Panc1 (cell line): ENCODE measurements around the gene PSMA4. TPM values are rescaled to one million over a fixed set of nuclear protein-coding genes. Genes with fewer than 3 reads are reported as not detected.

Experiments
- ATAC-seq: fragments of 200-7000 bp; cut with Tn5 transposase; 2 replicates; pipeline ENCODE4 v1.9.1; 2020; ENCODE audit warnings: mild to moderate bottlenecking, moderate library complexity
- BruUV-seq: library from RNA; stranded (reverse); fragments of 400-500 nt; replicated peaks from 2 replicates; lab custom pipeline; 2021; lab: Mats Ljungman, UMichigan
- CTCF ChIA-PET: fragments of 300-600 bp; sonication (Branson Sonifier 250); formaldehyde crosslinking; loops from one replicate; lab custom pipeline; 2022; ENCODE audit warnings: antibody characterized with exemption; lab: Charles Lee
- POLR2A ChIA-PET: fragments of 300-600 bp; sonication (Branson Sonifier 250); formaldehyde crosslinking; loops from one replicate; lab custom pipeline; 2022; ENCODE audit warnings: antibody characterized with exemption; lab: Charles Lee
- DNase-seq: peaks from one replicate; pipeline ENCODE4 v3.0.0-alpha.2; 2010; ENCODE audit warnings: low read depth, low spot score
- H3K27ac ChIP-seq: 2 replicates; pipeline ENCODE4 v1.5.1; 2011; ENCODE audit warnings: mild to moderate bottlenecking, low read length, inconsistent platforms
- H3K27me3 ChIP-seq: fragments of 200-500 bp; sonication (Bioruptor generic); 2 replicates; pipeline ENCODE4 v1.6.0; 2014; ENCODE audit warnings: low read length, inconsistent platforms; ENCODE audit not compliant: control insufficient read depth, insufficient read depth
- H3K36me3 ChIP-seq: fragments of 200-500 bp; sonication (Bioruptor generic); 2 replicates; pipeline ENCODE4 v1.5.1; 2014; ENCODE audit warnings: inconsistent platforms, mild to moderate bottlenecking, low read length, moderate library complexity; ENCODE audit not compliant: control insufficient read depth, insufficient read depth
- H3K4me1 ChIP-seq: 2 replicates; pipeline ENCODE4 v1.5.1; 2011; ENCODE audit warnings: inconsistent platforms, mild to moderate bottlenecking, low read length, moderate library complexity; ENCODE audit not compliant: control insufficient read depth, insufficient read depth
- H3K4me3 ChIP-seq, 2 experiments: 2 replicates each; pipeline ENCODE4 v1.5.1; 2011 to 2012; ENCODE audit warnings: low read depth in 2 of 2, low read length in 2 of 2, mild to moderate bottlenecking in 2 of 2, inconsistent platforms in 1 of 2, moderate library complexity in 1 of 2
- H3K9me3 ChIP-seq: fragments of 200-500 bp; sonication (Bioruptor generic); 2 replicates; pipeline ENCODE4 v1.5.1; 2014; ENCODE audit warnings: low read depth, mild to moderate bottlenecking, inconsistent platforms, low read length, moderate library complexity; ENCODE audit not compliant: control insufficient read depth, insufficient read depth
- POLR2AphosphoS5 ChIP-seq: IDR thresholded peaks from 2 replicates; pipeline ENCODE4 v1.6.1; 2012; ENCODE audit warnings: mild to moderate bottlenecking, low read depth, low read length, moderate library complexity
- SIN3A ChIP-seq: IDR thresholded peaks from 2 replicates; pipeline ENCODE4 v1.6.1; 2012; ENCODE audit warnings: low read depth, mild to moderate bottlenecking, low read length, moderate library complexity, borderline replicate concordance; ENCODE audit not compliant: insufficient read depth
- TCF7L2 ChIP-seq: IDR thresholded peaks from 2 replicates; pipeline ENCODE4 v1.6.1; 2011; ENCODE audit warnings: mild to moderate bottlenecking, low read depth, low read length, inconsistent platforms
- in situ Hi-C: cut with HindIII; loops from 2 replicates; pipeline ENCODE4 v1.10.0; 2016; ENCODE audit warnings: low sequenced_read_pairs, low pct_unique_long_range_greater_than_20kb
- intact Hi-C: fragments of 100-400 bp; cut with micrococcal nuclease; formaldehyde crosslinking; loops from one replicate; pipeline ENCODE4 v1.10.0; 2022; ENCODE audit not compliant: unreplicated experiment
- total RNA-seq: library from RNA; stranded (reverse); gene quantifications from one replicate; pipeline ENCODE4 v1.2.1, GENCODE V29; 2021; ENCODE audit not compliant: unreplicated experiment
- TF ChIP-seq, protein P1 (sequence below): fragments of 450-650 bp; IDR thresholded peaks from 2 replicates; pipeline ENCODE4 v1.5.1; 2017; ENCODE audit warnings: mild to moderate bottlenecking
- TF ChIP-seq, protein P2 (sequence below), 2 experiments: IDR thresholded peaks; 2 replicates each; pipeline ENCODE4 v1.6.1; 2011 to 2012; ENCODE audit warnings: low read depth in 2 of 2, control low read depth in 1 of 2, low read length in 1 of 2, mild to moderate bottlenecking in 1 of 2, moderate library complexity in 1 of 2; ENCODE audit not compliant: insufficient read depth in 1 of 2

Gene PSMA4
- total RNA-seq, 1 experiment from 2014 or later: 303 TPM

DNA sequence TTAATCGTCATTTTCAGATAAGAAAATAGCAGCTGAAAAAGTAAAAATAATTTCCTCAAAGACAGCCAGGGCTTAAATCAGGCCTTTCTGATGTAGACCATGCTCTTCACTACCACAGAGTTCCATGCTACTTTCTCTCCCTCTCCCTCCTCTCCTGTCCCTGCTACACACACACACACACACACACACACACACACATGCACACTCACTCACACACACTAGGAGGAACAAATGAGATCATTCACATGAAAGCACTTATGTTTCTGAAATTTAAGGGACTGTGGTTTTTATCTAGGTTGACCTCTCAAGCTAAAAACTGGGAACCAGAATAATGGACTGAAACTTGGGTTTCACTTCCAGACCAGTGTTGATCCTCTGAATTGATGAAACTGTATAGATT, 4.1 kb upstream of the PSMA4 start:
- ChIA-PET CTCF (no interaction called here), POLR2A (no interaction called here)
- ATAC-seq: no peak
- H3K9me3 ChIP-seq: no peaks in the 10 kb centered on the region
- intact Hi-C loops: no loop called here
- no peaks in the 10 kb centered on the region; the same call in 1 of the 2 replicates for H3K36me3 ChIP-seq
- in situ Hi-C loops: no loop called here
- no peaks in the 10 kb centered on the region for H3K27me3 ChIP-seq
- no peaks in the 10 kb centered on the region for H3K4me1 ChIP-seq
- DNase-seq: no peak
- no TSS peak for BruUV-seq
- TF ChIP-seq, protein P1, sequence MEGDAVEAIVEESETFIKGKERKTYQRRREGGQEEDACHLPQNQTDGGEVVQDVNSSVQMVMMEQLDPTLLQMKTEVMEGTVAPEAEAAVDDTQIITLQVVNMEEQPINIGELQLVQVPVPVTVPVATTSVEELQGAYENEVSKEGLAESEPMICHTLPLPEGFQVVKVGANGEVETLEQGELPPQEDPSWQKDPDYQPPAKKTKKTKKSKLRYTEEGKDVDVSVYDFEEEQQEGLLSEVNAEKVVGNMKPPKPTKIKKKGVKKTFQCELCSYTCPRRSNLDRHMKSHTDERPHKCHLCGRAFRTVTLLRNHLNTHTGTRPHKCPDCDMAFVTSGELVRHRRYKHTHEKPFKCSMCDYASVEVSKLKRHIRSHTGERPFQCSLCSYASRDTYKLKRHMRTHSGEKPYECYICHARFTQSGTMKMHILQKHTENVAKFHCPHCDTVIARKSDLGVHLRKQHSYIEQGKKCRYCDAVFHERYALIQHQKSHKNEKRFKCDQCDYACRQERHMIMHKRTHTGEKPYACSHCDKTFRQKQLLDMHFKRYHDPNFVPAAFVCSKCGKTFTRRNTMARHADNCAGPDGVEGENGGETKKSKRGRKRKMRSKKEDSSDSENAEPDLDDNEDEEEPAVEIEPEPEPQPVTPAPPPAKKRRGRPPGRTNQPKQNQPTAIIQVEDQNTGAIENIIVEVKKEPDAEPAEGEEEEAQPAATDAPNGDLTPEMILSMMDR: no peak
- TF ChIP-seq POLR2AphosphoS5 (no peak), TCF7L2 (no peak), SIN3A (no peak)
- TF ChIP-seq, protein P2, sequence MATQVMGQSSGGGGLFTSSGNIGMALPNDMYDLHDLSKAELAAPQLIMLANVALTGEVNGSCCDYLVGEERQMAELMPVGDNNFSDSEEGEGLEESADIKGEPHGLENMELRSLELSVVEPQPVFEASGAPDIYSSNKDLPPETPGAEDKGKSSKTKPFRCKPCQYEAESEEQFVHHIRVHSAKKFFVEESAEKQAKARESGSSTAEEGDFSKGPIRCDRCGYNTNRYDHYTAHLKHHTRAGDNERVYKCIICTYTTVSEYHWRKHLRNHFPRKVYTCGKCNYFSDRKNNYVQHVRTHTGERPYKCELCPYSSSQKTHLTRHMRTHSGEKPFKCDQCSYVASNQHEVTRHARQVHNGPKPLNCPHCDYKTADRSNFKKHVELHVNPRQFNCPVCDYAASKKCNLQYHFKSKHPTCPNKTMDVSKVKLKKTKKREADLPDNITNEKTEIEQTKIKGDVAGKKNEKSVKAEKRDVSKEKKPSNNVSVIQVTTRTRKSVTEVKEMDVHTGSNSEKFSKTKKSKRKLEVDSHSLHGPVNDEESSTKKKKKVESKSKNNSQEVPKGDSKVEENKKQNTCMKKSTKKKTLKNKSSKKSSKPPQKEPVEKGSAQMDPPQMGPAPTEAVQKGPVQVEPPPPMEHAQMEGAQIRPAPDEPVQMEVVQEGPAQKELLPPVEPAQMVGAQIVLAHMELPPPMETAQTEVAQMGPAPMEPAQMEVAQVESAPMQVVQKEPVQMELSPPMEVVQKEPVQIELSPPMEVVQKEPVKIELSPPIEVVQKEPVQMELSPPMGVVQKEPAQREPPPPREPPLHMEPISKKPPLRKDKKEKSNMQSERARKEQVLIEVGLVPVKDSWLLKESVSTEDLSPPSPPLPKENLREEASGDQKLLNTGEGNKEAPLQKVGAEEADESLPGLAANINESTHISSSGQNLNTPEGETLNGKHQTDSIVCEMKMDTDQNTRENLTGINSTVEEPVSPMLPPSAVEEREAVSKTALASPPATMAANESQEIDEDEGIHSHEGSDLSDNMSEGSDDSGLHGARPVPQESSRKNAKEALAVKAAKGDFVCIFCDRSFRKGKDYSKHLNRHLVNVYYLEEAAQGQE (IDR thresholded peaks at IDR 0.05; ENCODE audit: insufficient read depth in 1 of 2, low read depth in 2 of 2, low read length in 1 of 2): no peak
- no peak overlapping the region for H3K27ac ChIP-seq
- H3K4me3 ChIP-seq: no peak overlapping the region

DNA sequence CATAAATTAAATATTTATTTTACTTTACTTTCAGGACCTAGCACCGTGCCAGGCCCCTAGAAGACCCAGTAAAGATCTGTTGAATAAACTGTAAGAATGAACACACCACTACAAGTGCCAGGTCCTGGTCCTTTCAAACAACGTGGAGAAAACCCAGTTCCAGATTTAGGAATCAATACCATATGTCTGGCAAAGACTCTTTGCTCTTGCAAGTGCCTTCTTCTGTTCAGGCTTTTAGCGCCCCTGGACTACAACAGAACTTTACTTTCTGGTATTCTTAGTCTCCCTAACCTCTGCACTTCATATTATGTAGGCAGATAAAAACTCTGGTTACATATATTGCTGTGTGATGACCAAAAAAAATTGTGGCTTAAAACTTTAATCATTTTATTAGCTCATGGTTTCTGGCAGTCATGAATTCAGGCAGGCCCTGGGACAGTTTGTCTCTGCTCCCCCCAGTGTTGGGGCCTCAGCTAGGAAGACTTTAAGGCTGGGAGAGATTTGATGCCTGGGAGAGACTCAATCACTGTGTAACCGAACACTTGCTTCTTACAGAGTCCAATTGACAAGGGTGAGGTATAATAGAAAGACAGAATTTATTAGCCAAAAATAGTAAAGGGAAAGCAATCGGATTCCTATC, 2.9 kb upstream of the PSMA4 start:
- no peaks in the 10 kb centered on the region for H3K9me3 ChIP-seq
- ATAC-seq: no peak
- H3K36me3 ChIP-seq: peaks cover 8% of the 10 kb centered on the region
- ChIA-PET CTCF (interaction anchor here (0.6 kb wide), 1 partner anchor 29 kb away, joined by 3 read pairs; no protein-coding TSS in a partner anchor), POLR2A (no interaction called here)
- no peak overlapping the region for H3K27ac ChIP-seq
- no peak for DNase-seq
- TF ChIP-seq, protein P1: no peak
- no peak for TF ChIP-seq POLR2AphosphoS5
- intact Hi-C loops: no loop called here
- no peak overlapping the region for H3K4me3 ChIP-seq
- in situ Hi-C loops: no loop called here
- BruUV-seq: no TSS peak
- H3K4me1 ChIP-seq: peaks cover 11% of the 10 kb centered on the region
- no peaks in the 10 kb centered on the region for H3K27me3 ChIP-seq
